Measurements from ENCODE around the gene NXPH2.

Gene NXPH2

GRCh38 chr2:138632066-138632620 is 148.0 kb downstream of the NXPH2 start:
- DNase-seq, result no peak

- no peak for DNase-seq
Measured at GRCh38 chr2:138630164-138630563, 150.0 kb downstream of the NXPH2 start.

DNA sequence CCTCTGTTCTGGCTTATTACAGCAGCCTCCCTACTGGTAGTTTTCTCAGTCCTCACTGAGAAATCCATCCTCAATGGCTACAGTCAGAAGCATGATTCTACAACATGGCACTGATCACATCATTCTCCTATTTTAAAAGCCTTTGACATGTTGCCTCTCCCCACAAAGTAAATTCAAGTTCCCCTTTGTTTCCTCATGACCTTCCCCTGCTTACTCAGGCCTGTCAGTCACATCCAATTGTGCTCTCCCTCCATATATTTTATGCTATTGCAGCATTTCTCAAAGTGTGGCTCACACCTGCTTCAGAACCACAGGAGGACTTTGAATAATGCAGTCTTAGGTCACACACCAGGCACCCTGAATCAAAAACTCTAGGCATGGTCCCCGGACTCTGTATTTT is 154.0 kb downstream of the NXPH2 start:
- no peak for DNase-seq

GRCh38 chr2:138622613-138623012 is 157.6 kb downstream of the NXPH2 start:
- no peak for DNase-seq

GRCh38 chr2:138621139-138621538 is 159.1 kb downstream of the NXPH2 start:
- no peak for DNase-seq

- DNase-seq, result no peak
Measured at GRCh38 chr2:138620431-138620830, 159.8 kb downstream of the NXPH2 start.
